Right atrium auricular region (tissue), 2 donors: ENCODE measurements around the gene MON1B. TPM values are rescaled to one million over a fixed set of nuclear protein-coding genes. Genes with fewer than 3 reads are reported as not detected.

ENCODE experiments used
- DNase-seq: peaks from one replicate; pipeline ENCODE4 v3.0.0-alpha.2; 2019; ENCODE audit warnings: low spot score
- H3K27ac ChIP-seq, 2 donors: fragments of 200-600 bp; sonication (generic); 1 replicate in 1 of 2; 2 replicates in 1 of 2; pipeline ENCODE4 v1.5.1; 2016 to 2019
- H3K27me3 ChIP-seq, 2 donors: fragments of 200-600 bp; sonication (generic); one replicate each; pipeline versions ENCODE4 v1.5.1 to v1.6.0; 2017 to 2019
- H3K36me3 ChIP-seq: fragments of 200-600 bp; sonication (generic); one replicate; pipeline ENCODE4 v1.5.1; 2016
- H3K4me1 ChIP-seq, 2 donors: fragments of 200-600 bp; sonication (generic); one replicate each; pipeline versions ENCODE4 v1.5.1 to v1.6.0; 2017 to 2019
- H3K4me3 ChIP-seq, 2 donors: fragments of 200-600 bp; sonication (generic); 1 replicate in 1 of 2; 2 replicates in 1 of 2; pipeline ENCODE4 v1.5.1; 2017 to 2019; ENCODE audit warnings: mild to moderate bottlenecking in 1 of 2, moderate library complexity in 1 of 2
- H3K9me3 ChIP-seq, 2 donors: fragments of 200-600 bp; sonication (generic); one replicate each; pipeline ENCODE4 v1.5.1; 2019
- CTCF ChIP-seq, 2 donors: fragments of 200-600 bp; sonication (generic); IDR thresholded peaks; one replicate each; pipeline ENCODE4 v1.5.1; 2019; ENCODE audit warnings: antibody characterized with exemption in 2 of 2
- total RNA-seq, 2 donors: library from RNA; depleted of rRNA; stranded (reverse); fragments of >200 nt; gene quantifications; one replicate each; pipeline ENCODE4 v1.1.0, GENCODE V29; 2016

The MON1B gene
- total RNA-seq, 2 donors from 2014 or later = 10.8 to 17.6 TPM

GRCh38 chr16:77206533-77206932 lies 15.5 kb downstream of the MON1B start:
- no peak for TF ChIP-seq CTCF (IDR thresholded peaks at IDR 0.05)
- H3K4me1 ChIP-seq = no peaks in the 10 kb centered on the region
- H3K27me3 ChIP-seq = no peaks in the 10 kb centered on the region
- H3K27ac ChIP-seq = no peak overlapping the region
- H3K36me3 ChIP-seq = no peaks in the 10 kb centered on the region
- no peak overlapping the region for H3K4me3 ChIP-seq
- peak; percentile 11 for DNase-seq
- no peaks in the 10 kb centered on the region for H3K9me3 ChIP-seq

GRCh38 chr16:77207030-77207429 lies 16.0 kb downstream of the MON1B start:
- Histone ChIP-seq H3K36me3 (no peaks in the 10 kb centered on the region), H3K4me1 (peaks cover 0 to 4% of the 10 kb centered on the region in 2 donors)
- TF ChIP-seq CTCF (IDR thresholded peaks at IDR 0.05) = no peak

GRCh38 chr16:77208382-77208781 lies 17.4 kb downstream of the MON1B start:
- TF ChIP-seq CTCF (IDR thresholded peaks at IDR 0.05) = no peak
- DNase-seq = no peak

More at GRCh38 chr16:77207030-77207429, 16.0 kb downstream of the MON1B start:
- Histone ChIP-seq H3K9me3 (no peaks in the 10 kb centered on the region), H3K27ac (no peak overlapping the region), H3K4me3 (no peak overlapping the region), H3K27me3 (no peaks in the 10 kb centered on the region)
- no peak for DNase-seq

GRCh38 chr16:77211880-77212740 lies 21.1 kb downstream of the MON1B start:
- no peaks in the 10 kb centered on the region for H3K9me3 ChIP-seq
- peaks cover 0 to 28% of the 10 kb centered on the region in 2 donors for H3K4me1 ChIP-seq
- TF ChIP-seq CTCF (IDR thresholded peaks at IDR 0.05) = no peak
- peak overlapping the region; percentile 3 to 68 for H3K27ac ChIP-seq
- peak overlapping the region; percentile 43 to 70 for H3K4me3 ChIP-seq
- H3K27me3 ChIP-seq = no peaks in the 10 kb centered on the region
- peak; percentile 58 for DNase-seq
- H3K36me3 ChIP-seq = no peaks in the 10 kb centered on the region

More at GRCh38 chr16:77208382-77208781, 17.4 kb downstream of the MON1B start:
- H3K9me3 ChIP-seq = no peaks in the 10 kb centered on the region
- peaks cover 0 to 17% of the 10 kb centered on the region in 2 donors for H3K4me1 ChIP-seq
- no peak overlapping the region for H3K4me3 ChIP-seq
- no peaks in the 10 kb centered on the region for H3K36me3 ChIP-seq
- no peak overlapping the region for H3K27ac ChIP-seq
- no peaks in the 10 kb centered on the region for H3K27me3 ChIP-seq

GRCh38 chr16:77212741-77213541 lies 22.0 kb downstream of the MON1B start:
- H3K36me3 ChIP-seq = no peaks in the 10 kb centered on the region
- H3K4me3 ChIP-seq = peak overlapping the region; percentile 43 to 70
- no peaks in the 10 kb centered on the region for H3K9me3 ChIP-seq
- peak overlapping the region; percentile 3 to 68 for H3K27ac ChIP-seq
- peak; percentile 61 for DNase-seq
- H3K4me1 ChIP-seq = peaks cover 0 to 28% of the 10 kb centered on the region in 2 donors
- no peaks in the 10 kb centered on the region for H3K27me3 ChIP-seq
- no peak for TF ChIP-seq CTCF (IDR thresholded peaks at IDR 0.05)
